ENCODE results near the gene CLCC1. TPM values are rescaled to one million over a fixed set of nuclear protein-coding genes. Genes with fewer than 3 reads are reported as not detected.

CLCC1 gene
- total and polyA plus RNA-seq, 10 donors, result 5.9 to 30.0 (median 21.5) TPM

DNA sequence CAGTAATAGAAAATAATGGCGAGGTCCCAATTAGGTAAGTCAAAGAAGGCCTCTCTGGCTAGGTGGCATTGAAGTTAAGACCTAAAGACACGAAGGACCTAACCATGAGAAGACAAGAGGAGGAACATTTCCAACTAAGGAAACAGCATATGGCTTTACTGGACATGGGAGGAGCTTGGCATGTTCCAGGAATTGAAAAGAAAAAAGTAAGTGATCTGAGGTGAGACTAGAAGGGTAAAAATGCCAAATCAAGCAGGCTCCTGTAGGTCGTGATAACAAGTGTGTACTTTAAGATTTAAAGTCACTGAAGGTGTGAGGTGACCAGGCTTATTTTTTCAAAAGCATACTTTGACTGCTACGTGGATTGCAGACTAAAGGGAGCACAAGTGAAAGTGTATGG lies 13.4 kb upstream of the CLCC1 start:
- no peak for DNase-seq
- H3K4me3 ChIP-seq, result no peak overlapping the region
- intact Hi-C loops (cut with DNase I; ENCODE audit: low total_unique reads), result no loop called here
- WGBS, 5 donors, result 89 to 96% (median 92%) methylated on average over 4 of the region's 4 CpGs
- H3K27me3 ChIP-seq (replicated peaks in 1 of 7), result no peaks in the 10 kb centered on the region
- H3K4me1 ChIP-seq, result no peaks in the 10 kb centered on the region
- TF ChIP-seq CTCF (IDR thresholded peaks at IDR 0.05 in 8 of 11, conservative IDR thresholded peaks at IDR 0.05 in 3 of 11) (no peak), POLR2A (IDR thresholded peaks at IDR 0.05) (no peak), POLR2AphosphoS5 (IDR thresholded peaks at IDR 0.05) (no peak)
- H3K36me3 ChIP-seq, result peaks cover 0 to 97% (median 27%) of the 10 kb centered on the region in 6 donors
- H3K27ac ChIP-seq, result no peak overlapping the region
- no peaks in the 10 kb centered on the region for H3K9me3 ChIP-seq

- 88 to 100% (median 93%) methylated on average over 1 of the region's 1 CpG for WGBS, 5 donors
- DNase-seq, result no peak
- Histone ChIP-seq H3K27ac (no peak overlapping the region), H3K36me3 (peaks cover 0 to 85% (median 26%) of the 10 kb centered on the region in 6 donors), H3K27me3 (replicated peaks in 1 of 7) (no peaks in the 10 kb centered on the region), H3K9me3 (no peaks in the 10 kb centered on the region), H3K4me1 (no peaks in the 10 kb centered on the region), H3K4me3 (no peak overlapping the region)
- TF ChIP-seq POLR2A (IDR thresholded peaks at IDR 0.05), result no peak
- no peak for TF ChIP-seq POLR2AphosphoS5 (IDR thresholded peaks at IDR 0.05)
- TF ChIP-seq CTCF (IDR thresholded peaks at IDR 0.05 in 8 of 11, conservative IDR thresholded peaks at IDR 0.05 in 3 of 11), result no peak
- intact Hi-C loops (cut with DNase I; ENCODE audit: low total_unique reads), result no loop called here
These were observed 9.7 kb upstream of the CLCC1 start for GRCh38 chr1:108972951-108973350.

- Histone ChIP-seq H3K4me3 (no peak overlapping the region), H3K27ac (no peak overlapping the region), H3K27me3 (replicated peaks in 1 of 7) (no peaks in the 10 kb centered on the region), H3K4me1 (peaks cover 0 to 3% (median under 1%) of the 10 kb centered on the region in 6 donors), H3K9me3 (no peaks in the 10 kb centered on the region), H3K36me3 (peaks cover 0 to 49% (median 17%) of the 10 kb centered on the region in 6 donors)
- intact Hi-C loops (cut with DNase I; ENCODE audit: low total_unique reads), result no loop called here
- no peak for DNase-seq
- no peak for TF ChIP-seq POLR2AphosphoS5 (IDR thresholded peaks at IDR 0.05)
These were observed 6.1 kb upstream of the CLCC1 start for GRCh38 chr1:108969346-108969745.

DNA sequence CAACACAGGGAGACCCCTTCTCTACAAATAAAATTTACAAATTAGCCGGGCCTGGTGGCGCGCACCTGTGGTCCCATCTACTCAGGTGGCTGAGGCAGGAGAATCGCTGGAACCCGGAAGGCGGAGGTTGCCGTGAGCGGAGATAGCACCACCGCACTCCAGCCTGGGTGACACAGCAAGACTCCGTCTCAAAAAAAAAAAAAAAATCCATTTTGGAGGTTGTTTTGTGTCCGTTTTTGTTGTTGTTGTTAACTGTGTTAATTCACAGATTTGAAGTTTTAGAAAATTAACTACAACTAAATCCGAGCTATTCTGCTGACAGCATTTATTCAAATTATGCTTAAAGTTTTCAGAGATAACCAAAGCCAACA lies 618 bp downstream of the CLCC1 start:
- WGBS, 5 donors, result 5 to 14% (median 10%) methylated on average over 12 of the region's 12 CpGs
- peaks cover 8 to 59% (median 36%) of the 10 kb centered on the region in 6 donors for H3K4me1 ChIP-seq
- intact Hi-C loops (cut with DNase I; ENCODE audit: low total_unique reads), result no loop called here
- peak overlapping the region; percentile 59 to 86 (median 76) for H3K4me3 ChIP-seq
- H3K9me3 ChIP-seq, result no peaks in the 10 kb centered on the region
- no peak for TF ChIP-seq CTCF (IDR thresholded peaks at IDR 0.05 in 8 of 11, conservative IDR thresholded peaks at IDR 0.05 in 3 of 11)
- TF ChIP-seq POLR2AphosphoS5 (IDR thresholded peaks at IDR 0.05), result no peak
- peaks cover 0 to 24% (median 0%) of the 10 kb centered on the region in 6 donors for H3K36me3 ChIP-seq
- H3K27me3 ChIP-seq (replicated peaks in 1 of 7), result no peaks in the 10 kb centered on the region
- DNase-seq, result peak; percentile 85
- H3K27ac ChIP-seq, result peak overlapping the region; percentile 86 to 99 (median 96)

Measured in spleen (tissue), 11 donors.